Liver (tissue), 9 donors: Measurements from ENCODE around the gene THAP2. TPM values are rescaled to one million over a fixed set of nuclear protein-coding genes. Genes with fewer than 3 reads are reported as not detected.

Experiments
- DNase-seq: peaks from one replicate; pipeline ENCODE4 v3.0.0-alpha.2; 2017; ENCODE audit warnings: low spot score
- H3K27ac ChIP-seq, 2 donors: one replicate each; pipeline ENCODE4 v1.7.0; 2013; ENCODE audit warnings: inconsistent platforms in 2 of 2, low read length in 2 of 2, control low read depth in 1 of 2, low read depth in 1 of 2, mild to moderate bottlenecking in 1 of 2
- H3K27me3 ChIP-seq, 4 donors: one replicate each; pipeline versions ENCODE4 v1.6.1 to v1.7.0; 2013; ENCODE audit warnings: low read length in 3 of 4, inconsistent platforms in 1 of 4, mild to moderate bottlenecking in 1 of 4, moderate library complexity in 1 of 4; ENCODE audit not compliant: control insufficient read depth in 4 of 4, insufficient read depth in 4 of 4
- H3K36me3 ChIP-seq, 4 donors: one replicate each; pipeline versions ENCODE4 v1.6.1 to v1.7.0; 2013; ENCODE audit warnings: low read length in 3 of 4, mild to moderate bottlenecking in 3 of 4, low read depth in 1 of 4, moderate library complexity in 1 of 4; ENCODE audit not compliant: control insufficient read depth in 4 of 4, insufficient read depth in 3 of 4
- H3K4me1 ChIP-seq, 4 donors: one replicate each; pipeline versions ENCODE4 v1.6.1 to v1.7.0; 2013; ENCODE audit warnings: low read length in 3 of 4, mild to moderate bottlenecking in 3 of 4, moderate library complexity in 1 of 4; ENCODE audit not compliant: control insufficient read depth in 4 of 4, insufficient read depth in 4 of 4
- H3K4me3 ChIP-seq, 3 donors: one replicate each; pipeline versions ENCODE4 v1.6.1 to v1.7.0; 2013; ENCODE audit warnings: low read length in 3 of 3, control low read depth in 1 of 3, low read depth in 1 of 3, mild to moderate bottlenecking in 1 of 3
- H3K9ac ChIP-seq, 2 donors: one replicate each; pipeline ENCODE4 v1.7.0; 2013; ENCODE audit warnings: low read length in 2 of 2, mild to moderate bottlenecking in 2 of 2, moderate library complexity in 2 of 2, control low read depth in 1 of 2, low read depth in 1 of 2
- H3K9me3 ChIP-seq, 4 donors: one replicate each; pipeline versions ENCODE4 v1.6.1 to v1.7.0; 2013; ENCODE audit warnings: low read length in 3 of 4; ENCODE audit not compliant: control insufficient read depth in 4 of 4
- EGR1 ChIP-seq, 2 donors: IDR thresholded peaks; 2 replicates each; pipeline ENCODE4 v1.6.1; 2016 to 2018; ENCODE audit warnings: antibody characterized with exemption in 2 of 2, low read depth in 2 of 2
- FOXA1 ChIP-seq: IDR thresholded peaks from 2 replicates; pipeline ENCODE4 v1.6.1; 2016; ENCODE audit warnings: antibody characterized with exemption
- FOXA2 ChIP-seq: IDR thresholded peaks from 2 replicates; pipeline ENCODE4 v1.6.1; 2016; ENCODE audit warnings: antibody characterized with exemption
- GABPA ChIP-seq, 2 donors: IDR thresholded peaks in 1 of 2; conservative IDR thresholded peaks in 1 of 2; 2 replicates each; pipeline ENCODE4 v1.6.1; 2016; ENCODE audit warnings: antibody characterized with exemption in 2 of 2, mild to moderate bottlenecking in 1 of 2, moderate library complexity in 1 of 2
- HNF4A ChIP-seq, 2 donors: conservative IDR thresholded peaks; 2 replicates each; pipeline ENCODE4 v1.6.1; 2016; ENCODE audit warnings: antibody characterized with exemption in 2 of 2, mild to moderate bottlenecking in 2 of 2
- HNF4G ChIP-seq: IDR thresholded peaks from 2 replicates; pipeline ENCODE4 v1.6.1; 2016; ENCODE audit warnings: antibody characterized with exemption
- JUND ChIP-seq, 2 donors: IDR thresholded peaks; 2 replicates each; pipeline ENCODE4 v1.6.1; 2016; ENCODE audit warnings: antibody characterized with exemption in 2 of 2
- NR2F2 ChIP-seq: IDR thresholded peaks from 2 replicates; pipeline ENCODE4 v1.6.1; 2016; ENCODE audit warnings: antibody characterized with exemption
- RAD21 ChIP-seq, 2 donors: IDR thresholded peaks; 2 replicates each; pipeline ENCODE4 v1.6.1; 2016; ENCODE audit warnings: antibody characterized with exemption in 2 of 2, mild to moderate bottlenecking in 2 of 2
- RXRA ChIP-seq, 2 donors: IDR thresholded peaks; 2 replicates each; pipeline ENCODE4 v1.6.1; 2017 to 2018; ENCODE audit warnings: antibody characterized with exemption in 2 of 2, mild to moderate bottlenecking in 1 of 2
- SP1 ChIP-seq: IDR thresholded peaks from 2 replicates; pipeline ENCODE4 v1.6.1; 2018; ENCODE audit warnings: antibody characterized with exemption, mild to moderate bottlenecking
- TAF1 ChIP-seq: conservative IDR thresholded peaks from 2 replicates; pipeline ENCODE4 v1.6.1; 2016; ENCODE audit warnings: antibody characterized with exemption, mild to moderate bottlenecking
- YY1 ChIP-seq: IDR thresholded peaks from 2 replicates; pipeline ENCODE4 v1.6.1; 2016; ENCODE audit warnings: antibody characterized with exemption, mild to moderate bottlenecking
- WGBS: extraction: QIAGEN DNeasy Blood & Tissue Kit; methylation state at CpG from one replicate; pipeline ENCODE4 v1.1.7; 2013; 5-methylcytosine and 5-hydroxymethylcytosine counted together
- polyA plus RNA-seq, 2 donors: library from polyadenylated mRNA; stranded (reverse) in 1 of 2; unstranded in 1 of 2; fragments of 200-250 nt in 1 of 2; fragments of >200 nt in 1 of 2; fragmentation: Nextera tagmentation in 1 of 2; extraction: Ambion mirVana in 1 of 2; gene quantifications; one replicate each; pipeline versions ENCODE4 v1.2.1 to v1.2.3, GENCODE V29; 2013 to 2015
- total RNA-seq, 2 donors: library from RNA; depleted of rRNA; stranded (reverse); fragments of >200 nt; gene quantifications; one replicate each; pipeline ENCODE4 v1.2.3, GENCODE V29; 2014
- TF ChIP-seq, protein P1 (sequence below): IDR thresholded peaks from 2 replicates; pipeline ENCODE4 v1.6.1; 2016; ENCODE audit warnings: antibody characterized with exemption
- TF ChIP-seq, protein P2 (sequence below): IDR thresholded peaks from 2 replicates; pipeline ENCODE4 v1.6.1; 2016; ENCODE audit warnings: antibody characterized with exemption
- TF ChIP-seq, protein P3 (sequence below): IDR thresholded peaks from 2 replicates; pipeline ENCODE4 v1.6.1; 2016; ENCODE audit warnings: antibody characterized with exemption, mild to moderate bottlenecking
- TF ChIP-seq, protein P4 (sequence below): IDR thresholded peaks from 2 replicates; pipeline ENCODE4 v1.6.1; 2016; ENCODE audit warnings: antibody characterized with exemption
- TF ChIP-seq, protein P5 (sequence below): fragments of 150-350 bp; IDR thresholded peaks from 2 replicates; pipeline ENCODE4 v1.5.1; 2017; ENCODE audit warnings: improper control_type of control experiment, low read depth, low read length; ENCODE audit not compliant: missing input control
- donor health status: healthy.
- donor health status: healthy.
- donor health status: healthy.
- donor health status: healthy.
- donor health status: healthy.

Gene THAP2
- total and polyA plus RNA-seq, 4 donors = 0.82 to 2.5 (median 1.5) TPM

DNA sequence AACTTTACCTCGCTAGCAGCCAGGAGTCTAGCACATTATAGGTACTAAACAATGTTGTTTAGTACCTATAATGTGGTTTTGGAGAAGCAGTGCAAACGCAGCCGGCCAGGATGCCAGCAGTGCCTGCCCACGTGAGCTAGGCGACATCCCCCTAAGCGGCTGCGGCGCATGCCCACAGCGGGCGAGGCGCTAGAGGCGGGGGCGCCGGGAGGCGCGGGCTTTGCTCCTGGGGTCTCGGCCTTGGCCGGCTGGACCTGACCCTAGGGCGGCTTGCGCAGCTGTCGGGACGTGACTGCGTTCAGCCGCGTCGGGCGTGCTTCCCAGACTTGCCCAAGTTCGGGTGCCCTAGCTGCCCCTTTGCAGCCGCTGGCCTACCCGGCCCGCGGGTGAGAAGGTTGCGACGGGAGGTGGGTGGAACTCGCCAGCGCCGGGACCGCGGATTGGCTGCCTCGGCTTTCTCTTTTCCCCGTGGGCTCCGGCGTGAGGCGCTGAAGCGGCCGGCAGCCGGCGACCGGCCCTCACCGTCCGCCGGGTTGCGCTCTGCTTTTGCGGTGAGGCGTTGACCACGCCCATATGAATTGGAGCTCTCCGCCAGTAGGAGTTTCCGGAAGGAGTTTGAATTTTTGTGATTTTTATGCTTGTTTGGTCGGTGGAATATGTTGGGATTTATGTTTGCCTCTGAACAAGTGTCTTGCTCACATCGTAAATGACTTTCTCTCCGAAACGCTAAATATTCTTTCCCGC, 22.0 kb downstream of the THAP2 start, which contains the start of gene TMEM19:
Gene TMEM19, plus strand, starts transcription at position 169 of the 744 bp plus-strand sequence. CDS start 599 bp downstream, outside the sequence.
- TF ChIP-seq, protein P1, sequence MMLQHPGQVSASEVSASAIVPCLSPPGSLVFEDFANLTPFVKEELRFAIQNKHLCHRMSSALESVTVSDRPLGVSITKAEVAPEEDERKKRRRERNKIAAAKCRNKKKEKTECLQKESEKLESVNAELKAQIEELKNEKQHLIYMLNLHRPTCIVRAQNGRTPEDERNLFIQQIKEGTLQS = no peak
- TF ChIP-seq, protein P2, sequence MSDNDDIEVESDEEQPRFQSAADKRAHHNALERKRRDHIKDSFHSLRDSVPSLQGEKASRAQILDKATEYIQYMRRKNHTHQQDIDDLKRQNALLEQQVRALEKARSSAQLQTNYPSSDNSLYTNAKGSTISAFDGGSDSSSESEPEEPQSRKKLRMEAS = no peak
- TF ChIP-seq, protein P3, sequence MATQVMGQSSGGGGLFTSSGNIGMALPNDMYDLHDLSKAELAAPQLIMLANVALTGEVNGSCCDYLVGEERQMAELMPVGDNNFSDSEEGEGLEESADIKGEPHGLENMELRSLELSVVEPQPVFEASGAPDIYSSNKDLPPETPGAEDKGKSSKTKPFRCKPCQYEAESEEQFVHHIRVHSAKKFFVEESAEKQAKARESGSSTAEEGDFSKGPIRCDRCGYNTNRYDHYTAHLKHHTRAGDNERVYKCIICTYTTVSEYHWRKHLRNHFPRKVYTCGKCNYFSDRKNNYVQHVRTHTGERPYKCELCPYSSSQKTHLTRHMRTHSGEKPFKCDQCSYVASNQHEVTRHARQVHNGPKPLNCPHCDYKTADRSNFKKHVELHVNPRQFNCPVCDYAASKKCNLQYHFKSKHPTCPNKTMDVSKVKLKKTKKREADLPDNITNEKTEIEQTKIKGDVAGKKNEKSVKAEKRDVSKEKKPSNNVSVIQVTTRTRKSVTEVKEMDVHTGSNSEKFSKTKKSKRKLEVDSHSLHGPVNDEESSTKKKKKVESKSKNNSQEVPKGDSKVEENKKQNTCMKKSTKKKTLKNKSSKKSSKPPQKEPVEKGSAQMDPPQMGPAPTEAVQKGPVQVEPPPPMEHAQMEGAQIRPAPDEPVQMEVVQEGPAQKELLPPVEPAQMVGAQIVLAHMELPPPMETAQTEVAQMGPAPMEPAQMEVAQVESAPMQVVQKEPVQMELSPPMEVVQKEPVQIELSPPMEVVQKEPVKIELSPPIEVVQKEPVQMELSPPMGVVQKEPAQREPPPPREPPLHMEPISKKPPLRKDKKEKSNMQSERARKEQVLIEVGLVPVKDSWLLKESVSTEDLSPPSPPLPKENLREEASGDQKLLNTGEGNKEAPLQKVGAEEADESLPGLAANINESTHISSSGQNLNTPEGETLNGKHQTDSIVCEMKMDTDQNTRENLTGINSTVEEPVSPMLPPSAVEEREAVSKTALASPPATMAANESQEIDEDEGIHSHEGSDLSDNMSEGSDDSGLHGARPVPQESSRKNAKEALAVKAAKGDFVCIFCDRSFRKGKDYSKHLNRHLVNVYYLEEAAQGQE = peak; percentile 72
- TF ChIP-seq HNF4G (no peak), TAF1 (peak; percentile 20), GABPA (IDR thresholded peaks at IDR 0.05 in 1 of 2, conservative IDR thresholded peaks at IDR 0.05 in 1 of 2) (peak in 1 of 2 donors; percentile 72), FOXA2 (no peak), SP1 (peak; percentile 75), YY1 (peak; percentile 78), RXRA (IDR thresholded peaks at IDR 0.05) (peak; percentile 42 to 49), NR2F2 (peak; percentile 25), EGR1 (IDR thresholded peaks at IDR 0.05; ENCODE audit: low read depth in 2 of 2) (peak in 1 of 2 donors; percentile 12), RAD21 (IDR thresholded peaks at IDR 0.05) (peak; percentile 57 to 64), HNF4A (conservative IDR thresholded peaks at IDR 0.05) (peak; percentile 76 to 85), FOXA1 (peak; percentile 58), JUND (IDR thresholded peaks at IDR 0.05) (peak in 1 of 2 donors; percentile 28)
- TF ChIP-seq, protein P4, sequence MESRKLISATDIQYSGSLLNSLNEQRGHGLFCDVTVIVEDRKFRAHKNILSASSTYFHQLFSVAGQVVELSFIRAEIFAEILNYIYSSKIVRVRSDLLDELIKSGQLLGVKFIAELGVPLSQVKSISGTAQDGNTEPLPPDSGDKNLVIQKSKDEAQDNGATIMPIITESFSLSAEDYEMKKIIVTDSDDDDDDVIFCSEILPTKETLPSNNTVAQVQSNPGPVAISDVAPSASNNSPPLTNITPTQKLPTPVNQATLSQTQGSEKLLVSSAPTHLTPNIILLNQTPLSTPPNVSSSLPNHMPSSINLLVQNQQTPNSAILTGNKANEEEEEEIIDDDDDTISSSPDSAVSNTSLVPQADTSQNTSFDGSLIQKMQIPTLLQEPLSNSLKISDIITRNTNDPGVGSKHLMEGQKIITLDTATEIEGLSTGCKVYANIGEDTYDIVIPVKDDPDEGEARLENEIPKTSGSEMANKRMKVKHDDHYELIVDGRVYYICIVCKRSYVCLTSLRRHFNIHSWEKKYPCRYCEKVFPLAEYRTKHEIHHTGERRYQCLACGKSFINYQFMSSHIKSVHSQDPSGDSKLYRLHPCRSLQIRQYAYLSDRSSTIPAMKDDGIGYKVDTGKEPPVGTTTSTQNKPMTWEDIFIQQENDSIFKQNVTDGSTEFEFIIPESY = peak; percentile 56
- TF ChIP-seq, protein P5, sequence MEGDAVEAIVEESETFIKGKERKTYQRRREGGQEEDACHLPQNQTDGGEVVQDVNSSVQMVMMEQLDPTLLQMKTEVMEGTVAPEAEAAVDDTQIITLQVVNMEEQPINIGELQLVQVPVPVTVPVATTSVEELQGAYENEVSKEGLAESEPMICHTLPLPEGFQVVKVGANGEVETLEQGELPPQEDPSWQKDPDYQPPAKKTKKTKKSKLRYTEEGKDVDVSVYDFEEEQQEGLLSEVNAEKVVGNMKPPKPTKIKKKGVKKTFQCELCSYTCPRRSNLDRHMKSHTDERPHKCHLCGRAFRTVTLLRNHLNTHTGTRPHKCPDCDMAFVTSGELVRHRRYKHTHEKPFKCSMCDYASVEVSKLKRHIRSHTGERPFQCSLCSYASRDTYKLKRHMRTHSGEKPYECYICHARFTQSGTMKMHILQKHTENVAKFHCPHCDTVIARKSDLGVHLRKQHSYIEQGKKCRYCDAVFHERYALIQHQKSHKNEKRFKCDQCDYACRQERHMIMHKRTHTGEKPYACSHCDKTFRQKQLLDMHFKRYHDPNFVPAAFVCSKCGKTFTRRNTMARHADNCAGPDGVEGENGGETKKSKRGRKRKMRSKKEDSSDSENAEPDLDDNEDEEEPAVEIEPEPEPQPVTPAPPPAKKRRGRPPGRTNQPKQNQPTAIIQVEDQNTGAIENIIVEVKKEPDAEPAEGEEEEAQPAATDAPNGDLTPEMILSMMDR = no peak
- peak within 1 kb of the TSS; percentile 91 to 92 for H3K27ac ChIP-seq
- peak; percentile 87 for DNase-seq
- H3K9ac ChIP-seq = peak within 1 kb of the TSS; percentile 75 to 99
- WGBS = under 1% methylated on average over 63 of the region's 63 CpGs
- H3K4me1 ChIP-seq = peaks cover 9 to 18% (median 13%) of the 10 kb centered on the region in 4 donors
- no peaks in the 10 kb centered on the region for H3K27me3 ChIP-seq
- no peaks in the 10 kb centered on the region for H3K36me3 ChIP-seq
- H3K9me3 ChIP-seq = no peaks in the 10 kb centered on the region
- H3K4me3 ChIP-seq = peak within 1 kb of the TSS; percentile 74 to 94 (median 86)
